ENCODE measurements around the gene IFNAR1. TPM values are rescaled to one million over a fixed set of nuclear protein-coding genes. Genes with fewer than 3 reads are reported as not detected.

The IFNAR1 gene
- total and polyA plus RNA-seq, 8 donors = 29.2 to 71.3 (median 34.0) TPM

GRCh38 chr21:33305344-33305671 lies 19.5 kb upstream of the IFNAR1 start:
- ATAC-seq = no peak
- peaks cover 0 to 6% of the 10 kb centered on the region in 2 donors for H3K9me3 ChIP-seq
- H3K36me3 ChIP-seq = no peaks in the 10 kb centered on the region
- no peak for TF ChIP-seq CTCF (IDR thresholded peaks at IDR 0.05)
- no peaks in the 10 kb centered on the region for H3K27me3 ChIP-seq
- intact Hi-C loops (cut with DNase I) = no loop called here
- no peak for DNase-seq
- peaks cover 6 to 50% of the 10 kb centered on the region in 2 donors for H3K4me1 ChIP-seq
- H3K4me3 ChIP-seq = no peak overlapping the region
- H3K27ac ChIP-seq = peak overlapping the region in 1 of 2 donors; percentile 88

GRCh38 chr21:33305938-33306337 lies 18.8 kb upstream of the IFNAR1 start:
- Histone ChIP-seq H3K27ac (no peak overlapping the region), H3K4me1 (peaks cover 0 to 44% of the 10 kb centered on the region in 2 donors), H3K9me3 (peaks cover 0 to 6% of the 10 kb centered on the region in 2 donors), H3K27me3 (no peaks in the 10 kb centered on the region), H3K4me3 (no peak overlapping the region), H3K36me3 (no peaks in the 10 kb centered on the region)
- no peak for ATAC-seq
- TF ChIP-seq CTCF (IDR thresholded peaks at IDR 0.05) = no peak
- intact Hi-C loops (cut with DNase I) = no loop called here
- no peak for DNase-seq

- peak in 2 of 4 donors; percentile 32 to 37 for DNase-seq
- H3K9me3 ChIP-seq = peaks cover 0 to 6% of the 10 kb centered on the region in 2 donors
- no peaks in the 10 kb centered on the region for H3K27me3 ChIP-seq
- no peak for ATAC-seq
- H3K36me3 ChIP-seq = no peaks in the 10 kb centered on the region
- TF ChIP-seq CTCF (IDR thresholded peaks at IDR 0.05) = no peak
- H3K4me3 ChIP-seq = no peak overlapping the region
- no peak overlapping the region for H3K27ac ChIP-seq
- peaks cover 0 to 18% of the 10 kb centered on the region in 2 donors for H3K4me1 ChIP-seq
- intact Hi-C loops (cut with DNase I) = no loop called here
Observed at GRCh38 chr21:33308586-33309490, 15.9 kb upstream of the IFNAR1 start.

- no peak overlapping the region for H3K4me3 ChIP-seq
- no peak for ATAC-seq
Observed at GRCh38 chr21:33309778-33310177, 15.0 kb upstream of the IFNAR1 start.

More at GRCh38 chr21:33309778-33310177, 15.0 kb upstream of the IFNAR1 start:
- Histone ChIP-seq H3K27ac (no peak overlapping the region), H3K4me1 (peaks cover 0 to 8% of the 10 kb centered on the region in 2 donors), H3K36me3 (no peaks in the 10 kb centered on the region), H3K9me3 (peaks cover 0 to 6% of the 10 kb centered on the region in 2 donors), H3K27me3 (no peaks in the 10 kb centered on the region)
- intact Hi-C loops (cut with DNase I) = no loop called here
- TF ChIP-seq CTCF (IDR thresholded peaks at IDR 0.05) = no peak
- no peak for DNase-seq

Data from left lung (tissue), 10 donors.